BJ (cell line): ENCODE data around the gene STK40. TPM values are rescaled to one million over a fixed set of nuclear protein-coding genes. Genes with fewer than 3 reads are reported as not detected.
A peak's percentile ranks its signal among the peaks of the same experiment; 100 is the strongest.

ENCODE experiments used
- CTCF ChIA-PET: fragments of 350-600 bp; formaldehyde crosslinking; extraction: SDS; loops from one replicate; lab custom pipeline; 2021; ENCODE audit warnings: antibody characterized with exemption, inconsistent platforms; lab: Yijun Ruan, JAX
- POLR2A ChIA-PET: fragments of 300-600 bp; sonication (Branson Sonifier 250); formaldehyde crosslinking; extraction: SDS; loops from one replicate; lab custom pipeline; 2021; ENCODE audit warnings: antibody characterized with exemption; lab: Charles Lee
- DNase-seq: peaks from one replicate; pipeline ENCODE4 v3.0.0-alpha.2; 2011; ENCODE audit warnings: low read depth
- H3K27me3 ChIP-seq: 2 replicates; pipeline ENCODE4 v1.6.0; 2011; ENCODE audit warnings: low read length; ENCODE audit not compliant: control insufficient read depth, insufficient read depth
- H3K36me3 ChIP-seq: 2 replicates; pipeline ENCODE4 v1.5.1; 2011; ENCODE audit warnings: low read length; ENCODE audit not compliant: control insufficient read depth, insufficient read depth
- H3K4me3 ChIP-seq: 2 replicates; pipeline ENCODE4 v1.5.1; 2011; ENCODE audit warnings: low read depth, mild to moderate bottlenecking, control low read depth, low read length
- polyA plus RNA-seq: library from polyadenylated mRNA; depleted of rRNA; stranded (reverse); fragments of >200 nt; gene quantifications from 2 replicates; pipeline ENCODE4 v1.2.3, GENCODE V29; 2011
- TF ChIP-seq, protein P1 (sequence below): IDR thresholded peaks from 2 replicates; pipeline ENCODE4 v1.5.1; 2011; ENCODE audit warnings: low read depth, mild to moderate bottlenecking, control low read depth, inconsistent platforms, low read length, moderate library complexity; ENCODE audit not compliant: insufficient read depth

Gene STK40
- polyA plus RNA-seq, 1 experiment, result 29.5 TPM

DNA sequence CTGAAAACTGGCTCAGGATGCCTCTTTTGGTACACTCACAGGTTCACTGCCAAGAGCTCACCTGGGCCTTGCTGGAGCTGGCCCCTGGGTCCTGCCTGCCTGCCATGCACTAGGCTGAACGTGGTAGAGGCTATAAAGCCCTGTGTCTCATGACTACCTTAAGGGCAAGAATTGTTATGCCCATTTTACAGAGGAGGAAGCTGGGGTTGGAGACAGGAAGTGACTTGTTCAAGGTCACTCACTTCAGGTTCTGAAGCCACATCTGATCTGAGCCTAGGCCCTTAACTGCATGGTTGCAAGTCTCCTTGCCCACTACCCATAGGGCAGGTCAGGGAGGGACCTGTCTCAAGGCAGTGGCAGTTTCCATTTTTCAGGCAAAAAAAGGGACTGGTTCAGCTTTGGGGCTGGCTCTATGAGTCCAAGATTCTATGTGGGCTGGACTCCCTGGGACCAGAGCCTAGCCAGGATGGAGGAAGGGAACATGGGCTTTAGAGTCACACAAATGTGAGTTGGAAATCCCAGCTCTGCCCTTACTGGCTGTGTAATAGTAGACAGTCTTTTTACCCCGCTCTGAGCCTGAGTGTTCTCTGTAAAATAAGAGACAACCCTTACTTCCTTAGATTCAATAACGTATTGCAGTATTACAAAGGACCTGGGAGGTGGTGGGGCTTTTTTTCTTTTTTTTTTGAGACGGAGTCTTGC lies 7.8 kb downstream of the STK40 start:
- H3K36me3 ChIP-seq, result peaks cover 7% of the 10 kb centered on the region
- TF ChIP-seq, protein P1, sequence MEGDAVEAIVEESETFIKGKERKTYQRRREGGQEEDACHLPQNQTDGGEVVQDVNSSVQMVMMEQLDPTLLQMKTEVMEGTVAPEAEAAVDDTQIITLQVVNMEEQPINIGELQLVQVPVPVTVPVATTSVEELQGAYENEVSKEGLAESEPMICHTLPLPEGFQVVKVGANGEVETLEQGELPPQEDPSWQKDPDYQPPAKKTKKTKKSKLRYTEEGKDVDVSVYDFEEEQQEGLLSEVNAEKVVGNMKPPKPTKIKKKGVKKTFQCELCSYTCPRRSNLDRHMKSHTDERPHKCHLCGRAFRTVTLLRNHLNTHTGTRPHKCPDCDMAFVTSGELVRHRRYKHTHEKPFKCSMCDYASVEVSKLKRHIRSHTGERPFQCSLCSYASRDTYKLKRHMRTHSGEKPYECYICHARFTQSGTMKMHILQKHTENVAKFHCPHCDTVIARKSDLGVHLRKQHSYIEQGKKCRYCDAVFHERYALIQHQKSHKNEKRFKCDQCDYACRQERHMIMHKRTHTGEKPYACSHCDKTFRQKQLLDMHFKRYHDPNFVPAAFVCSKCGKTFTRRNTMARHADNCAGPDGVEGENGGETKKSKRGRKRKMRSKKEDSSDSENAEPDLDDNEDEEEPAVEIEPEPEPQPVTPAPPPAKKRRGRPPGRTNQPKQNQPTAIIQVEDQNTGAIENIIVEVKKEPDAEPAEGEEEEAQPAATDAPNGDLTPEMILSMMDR, result no peak
- CTCF ChIA-PET, result interaction anchor here (1.2 to 1.8 kb wide), 3 partner anchors 9 to 35 kb away, joined by 3 to 6 read pairs (median 3); no protein-coding TSS in a partner anchor
- no peaks in the 10 kb centered on the region for H3K27me3 ChIP-seq
- H3K4me3 ChIP-seq, result no peak overlapping the region
- DNase-seq, result no peak
- POLR2A ChIA-PET, result no interaction called here

DNA sequence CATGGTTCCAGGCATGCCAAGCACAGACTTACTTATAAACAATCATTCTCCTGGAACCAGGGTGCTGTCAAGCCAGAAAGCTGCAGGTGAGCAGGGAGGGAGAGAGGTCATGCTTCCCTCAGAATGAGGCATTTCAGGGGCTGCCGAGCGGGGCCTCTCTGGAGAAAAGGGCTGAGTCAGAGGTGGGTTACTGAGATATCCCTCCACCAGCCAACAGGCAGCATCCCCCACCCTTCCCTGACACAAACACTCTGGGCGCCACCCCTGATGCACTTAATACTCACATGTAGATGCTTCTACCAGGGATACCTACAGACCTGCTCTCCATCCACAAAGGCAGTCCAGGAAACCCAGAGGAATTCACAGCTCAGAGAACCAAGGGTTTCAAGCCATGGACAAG lies 13.1 kb downstream of the STK40 start:
- H3K36me3 ChIP-seq, result peaks cover 5% of the 10 kb centered on the region
- DNase-seq, result no peak
- ChIA-PET CTCF (interaction anchor here (0.7 to 1.7 kb wide), 4 partner anchors 20 to 223 kb away, joined by 3 to 6 read pairs (median 4); partner anchors contain the start of gene TRAPPC3), POLR2A (interaction anchor here (0.6 kb wide), 2 partner anchors 14 to 51 kb away, joined by 3 to 6 read pairs; no protein-coding TSS in a partner anchor)
- no peaks in the 10 kb centered on the region for H3K27me3 ChIP-seq
- TF ChIP-seq, protein P1, result no peak
- no peak overlapping the region for H3K4me3 ChIP-seq

DNA sequence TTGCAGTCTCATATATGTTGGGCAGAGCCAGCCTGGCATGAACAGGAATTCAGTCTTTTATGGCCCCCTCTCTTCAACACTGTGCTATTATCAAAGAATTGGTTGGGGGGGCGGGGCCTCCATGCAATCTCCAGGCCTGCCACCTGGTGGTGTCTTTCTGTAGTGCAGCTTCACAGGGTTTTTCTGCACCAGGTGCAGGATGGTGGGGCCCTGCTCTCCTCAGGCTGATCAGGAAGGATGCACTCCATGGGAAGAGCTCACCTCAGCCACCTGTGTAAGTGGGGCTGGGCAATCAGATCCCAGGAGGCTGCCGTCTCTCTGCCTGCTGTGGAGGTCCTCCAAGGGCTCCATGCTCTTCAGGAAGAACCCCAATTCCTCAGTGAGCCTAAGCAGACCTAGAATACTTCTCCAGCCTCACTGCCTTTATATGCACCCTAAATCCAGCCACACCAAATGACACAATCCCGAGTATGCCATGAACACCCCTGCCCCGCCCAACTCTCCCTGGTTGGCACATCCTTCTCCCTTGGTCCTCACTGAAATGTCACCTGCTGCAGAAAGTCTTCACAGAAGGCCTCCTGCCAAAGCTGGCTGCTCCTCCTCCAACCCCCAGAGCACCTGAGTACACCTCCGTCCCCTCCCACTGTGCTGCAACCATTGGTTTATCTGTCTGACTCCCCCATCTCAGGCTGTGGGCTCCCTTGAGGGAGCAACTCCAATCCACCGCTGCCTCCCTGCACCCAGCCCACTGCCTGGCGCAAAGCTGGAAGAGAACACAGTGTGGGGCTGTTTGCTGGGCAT lies 16.5 kb downstream of the STK40 start:
- ChIA-PET CTCF (interaction anchor here (0.6 to 5.8 kb wide), 19 partner anchors 8 to 235 kb away, joined by 3 to 88 read pairs (median 5); no protein-coding TSS in a partner anchor), POLR2A (no interaction called here)
- H3K27me3 ChIP-seq, result no peaks in the 10 kb centered on the region
- DNase-seq, result no peak
- TF ChIP-seq, protein P1, result peak; percentile 94
- H3K4me3 ChIP-seq, result no peak overlapping the region
- H3K36me3 ChIP-seq, result peaks cover 6% of the 10 kb centered on the region

DNA sequence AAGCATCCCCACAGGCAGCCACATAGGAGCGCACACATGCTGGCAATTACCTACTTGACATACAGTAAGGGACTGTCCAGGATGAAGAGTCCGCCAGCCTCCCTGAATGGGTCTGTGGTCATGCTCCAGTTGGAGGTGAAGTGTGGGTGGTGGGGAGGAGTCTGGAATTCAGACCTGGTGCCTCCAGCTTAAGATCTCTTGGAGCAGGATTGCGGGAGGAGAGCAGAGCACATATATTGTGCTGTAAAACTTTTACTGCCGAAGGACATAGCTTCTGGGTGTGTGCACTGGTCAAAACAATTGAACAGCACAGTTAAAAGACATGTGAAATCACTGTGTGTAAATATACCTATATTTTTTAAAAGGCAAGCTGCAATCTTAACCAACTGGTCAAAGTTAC lies 17.9 kb downstream of the STK40 start:
- Histone ChIP-seq H3K4me3 (no peak overlapping the region), H3K36me3 (peaks cover 6% of the 10 kb centered on the region), H3K27me3 (no peaks in the 10 kb centered on the region)
- TF ChIP-seq, protein P1, result no peak
- no peak for DNase-seq
- CTCF ChIA-PET, result interaction anchor here (0.8 to 5.8 kb wide), 14 partner anchors 7 to 68 kb away, joined by 3 to 88 read pairs (median 6); no protein-coding TSS in a partner anchor
- POLR2A ChIA-PET, result no interaction called here

DNA sequence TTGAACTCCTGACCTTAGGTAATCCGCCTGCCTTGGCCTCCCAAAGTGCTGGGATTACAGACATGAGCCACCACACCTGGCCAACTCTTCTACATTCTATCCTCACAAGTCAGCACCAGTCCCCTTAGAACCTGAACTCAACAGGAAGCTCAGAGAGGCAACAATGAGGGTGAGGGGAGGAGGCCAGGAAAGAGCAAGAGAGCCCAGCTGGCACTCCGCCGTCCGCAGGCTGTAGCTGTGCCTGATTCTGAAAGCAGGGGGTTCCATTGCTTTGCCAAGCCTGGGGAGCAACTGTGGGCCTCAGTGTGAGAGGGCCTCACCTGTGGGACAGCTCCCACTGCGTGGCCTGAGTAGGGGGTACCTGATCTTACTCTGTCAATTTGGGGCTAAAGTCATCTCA lies 18.7 kb downstream of the STK40 start:
- DNase-seq, result no peak
- POLR2A ChIA-PET, result interaction anchor here (1.3 kb wide), 1 partner anchor 19 kb away, joined by 4 read pairs; no protein-coding TSS in a partner anchor
- no peak overlapping the region for H3K4me3 ChIP-seq
- CTCF ChIA-PET, result interaction anchor here (0.6 to 5.8 kb wide), 11 partner anchors 11 to 67 kb away, joined by 3 to 88 read pairs (median 7); no protein-coding TSS in a partner anchor
- TF ChIP-seq, protein P1, result no peak
- peaks cover 8% of the 10 kb centered on the region for H3K36me3 ChIP-seq
- H3K27me3 ChIP-seq, result no peaks in the 10 kb centered on the region
